DMS53 (cell line): ENCODE measurements around the gene GBX1.

Experiments
- DNase-seq: peaks from one replicate; lab custom pipeline; 2025; lab: John Stamatoyannopoulos, UW

GBX1 gene

GRCh38 chr7:151193203-151193978 is 25.9 kb upstream of the GBX1 start:
- no peak for DNase-seq

DNA sequence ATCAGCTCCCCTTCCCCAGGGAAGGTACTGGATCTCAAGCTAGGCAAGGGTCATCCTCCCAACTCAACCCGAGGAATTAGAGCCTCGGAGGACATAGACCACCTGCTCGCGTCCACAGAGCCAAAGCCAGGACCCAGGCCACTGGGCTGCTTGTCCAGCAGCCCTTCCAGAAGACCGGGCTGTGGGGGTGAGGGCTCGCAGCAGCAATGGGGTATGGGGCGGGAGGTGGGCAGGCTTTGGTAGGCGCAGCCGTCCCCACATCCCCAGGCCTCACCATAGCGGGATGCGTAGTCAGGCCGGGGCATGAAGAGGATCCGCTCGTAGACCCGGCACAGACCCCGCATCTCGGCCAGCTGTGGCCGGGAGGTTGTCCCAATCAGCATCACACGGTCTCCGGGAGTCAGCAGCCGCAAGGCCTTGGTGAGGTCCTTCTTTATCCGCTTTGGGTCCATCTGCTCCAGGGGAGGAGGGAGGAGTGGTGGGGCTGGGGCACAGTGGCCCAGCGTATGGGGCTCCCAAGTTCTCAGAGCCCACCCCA is 24.6 kb upstream of the GBX1 start:
- DNase-seq, result no peak

- DNase-seq, result peak; percentile 39
Measured at GRCh38 chr7:151191544-151191943, 24.1 kb upstream of the GBX1 start.

- no peak for DNase-seq
Measured at GRCh38 chr7:151189038-151189437, 21.5 kb upstream of the GBX1 start.

DNA sequence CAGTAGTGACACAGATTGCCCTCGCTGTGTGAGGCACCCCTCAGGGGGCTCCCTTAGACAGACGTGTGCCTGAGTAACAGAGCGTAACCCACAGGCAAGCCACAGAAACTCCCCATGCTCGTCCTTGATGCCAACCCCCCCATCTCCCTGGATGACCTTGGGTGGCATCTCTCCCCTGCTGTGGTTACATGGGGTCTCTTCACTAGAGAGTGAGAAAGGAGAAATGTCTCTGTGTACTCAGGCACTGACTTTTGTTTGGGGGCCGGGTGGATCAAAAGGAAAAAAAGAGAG is 20.7 kb upstream of the GBX1 start:
- no peak for DNase-seq

DNA sequence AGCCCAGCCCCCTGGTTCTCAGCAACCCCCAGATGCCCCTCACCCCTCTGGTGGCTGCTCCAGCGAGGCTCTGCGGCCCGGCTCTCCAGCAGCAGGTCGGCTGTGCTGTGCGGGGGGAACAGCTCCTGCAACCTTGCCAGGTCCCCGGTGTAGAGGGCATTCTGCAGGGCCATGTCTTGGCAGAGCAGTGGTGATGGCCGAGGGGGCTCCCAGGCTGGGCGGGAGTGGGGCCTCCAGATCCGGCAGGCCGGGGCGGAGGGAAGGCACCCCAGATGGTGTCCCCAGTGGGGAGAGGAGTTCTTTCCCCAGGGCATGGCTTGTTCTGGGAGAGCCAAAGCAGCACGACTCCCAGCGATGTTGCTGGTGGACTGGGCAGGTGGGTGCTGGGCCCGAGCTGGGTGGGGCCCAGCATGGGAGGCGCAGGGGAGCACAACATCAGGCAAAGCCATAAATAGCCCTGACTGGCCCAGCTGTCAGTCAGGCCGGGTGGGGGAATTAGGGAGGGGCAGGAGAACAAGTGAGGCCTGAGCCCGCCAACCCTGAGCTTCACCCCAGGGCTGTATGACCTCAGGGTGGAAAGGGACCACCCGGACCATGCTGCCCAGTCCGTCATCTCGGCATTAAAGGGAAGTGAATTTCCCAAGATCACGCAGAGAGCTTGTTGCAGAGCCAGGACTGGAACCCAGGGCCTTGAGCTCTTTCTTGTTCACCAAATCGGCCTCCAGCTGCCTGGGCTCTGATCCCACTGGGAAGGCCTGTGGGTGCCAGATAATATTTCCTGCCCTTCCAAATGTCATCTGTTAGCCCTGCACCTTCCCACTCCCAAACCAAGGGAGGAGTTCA is 20.1 kb upstream of the GBX1 start:
- no peak for DNase-seq

DNA sequence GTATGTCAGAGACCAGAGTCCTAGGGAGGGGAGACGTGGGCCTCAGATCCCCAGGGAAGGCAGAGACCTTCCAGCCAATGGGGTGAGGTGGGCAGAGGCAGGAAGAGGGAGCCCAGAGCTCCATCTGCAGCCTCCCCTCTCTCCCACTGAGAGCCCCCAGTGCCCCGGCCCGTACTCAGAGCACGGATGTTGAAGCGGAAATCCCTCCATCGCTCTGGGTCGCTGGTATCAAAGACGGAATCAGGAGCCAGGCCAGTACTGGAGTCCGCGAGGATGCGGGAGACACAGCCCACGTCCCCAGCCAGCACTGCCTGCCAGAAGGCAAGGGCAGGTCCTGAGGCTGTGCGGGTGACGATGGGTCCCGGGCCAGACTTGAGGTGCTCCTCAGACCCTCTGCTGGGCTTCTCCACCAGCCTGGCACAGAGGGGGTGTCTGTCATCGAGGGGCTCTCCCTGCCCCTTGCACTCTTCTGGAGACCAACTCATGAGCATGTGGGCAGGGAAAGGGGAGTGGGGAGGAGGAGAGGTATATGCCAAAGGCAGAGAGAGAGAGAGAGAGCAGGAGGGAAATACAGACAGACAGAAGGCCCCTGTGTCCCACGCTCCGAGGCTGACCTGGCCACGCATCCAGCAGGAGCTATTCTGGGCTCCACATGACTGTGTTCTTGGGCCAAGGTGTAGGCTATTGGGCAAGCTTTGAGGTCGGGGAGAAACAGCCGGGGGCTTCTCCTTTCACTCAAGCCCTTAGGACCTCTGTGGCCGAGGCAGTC is 19.3 kb upstream of the GBX1 start, which contains the start of gene ASB10:
Gene ASB10 (minus strand): TSS at position 611 of the 769 bp plus-strand sequence. CDS start 120 bp downstream, at position 491.
- no peak for DNase-seq

GRCh38 chr7:151185762-151186639 is 18.5 kb upstream of the GBX1 start:
- no peak for DNase-seq

- no peak for DNase-seq
Measured at GRCh38 chr7:151181011-151181431, 13.5 kb upstream of the GBX1 start.

- DNase-seq, result no peak
Measured at GRCh38 chr7:151179946-151180345, 12.5 kb upstream of the GBX1 start.

- no peak for DNase-seq
Measured at GRCh38 chr7:151179287-151179860, 11.9 kb upstream of the GBX1 start.

DNA sequence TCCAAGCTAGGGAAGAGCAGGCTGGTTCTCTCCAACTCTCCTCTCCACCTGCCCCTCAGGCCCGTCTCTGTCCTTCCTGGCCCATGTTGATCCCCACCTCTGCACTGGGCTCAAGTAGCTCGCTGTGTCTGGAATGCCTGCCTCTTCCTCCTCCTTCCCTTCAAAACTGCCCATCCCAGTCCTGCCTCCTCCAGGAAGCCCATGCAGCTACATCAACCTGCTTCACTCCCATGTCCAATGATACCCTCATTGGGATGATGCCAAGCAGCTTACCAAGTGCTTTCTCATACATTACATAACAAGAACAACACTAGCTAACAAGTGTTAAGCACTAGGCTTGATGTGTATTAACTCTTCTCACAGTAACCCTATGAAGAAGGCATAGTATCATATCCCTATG is 11.3 kb upstream of the GBX1 start:
- no peak for DNase-seq

- no peak for DNase-seq
Measured at GRCh38 chr7:151178236-151178635, 10.7 kb upstream of the GBX1 start.

GRCh38 chr7:151177310-151177709 is 9.8 kb upstream of the GBX1 start:
- DNase-seq, result no peak

DNA sequence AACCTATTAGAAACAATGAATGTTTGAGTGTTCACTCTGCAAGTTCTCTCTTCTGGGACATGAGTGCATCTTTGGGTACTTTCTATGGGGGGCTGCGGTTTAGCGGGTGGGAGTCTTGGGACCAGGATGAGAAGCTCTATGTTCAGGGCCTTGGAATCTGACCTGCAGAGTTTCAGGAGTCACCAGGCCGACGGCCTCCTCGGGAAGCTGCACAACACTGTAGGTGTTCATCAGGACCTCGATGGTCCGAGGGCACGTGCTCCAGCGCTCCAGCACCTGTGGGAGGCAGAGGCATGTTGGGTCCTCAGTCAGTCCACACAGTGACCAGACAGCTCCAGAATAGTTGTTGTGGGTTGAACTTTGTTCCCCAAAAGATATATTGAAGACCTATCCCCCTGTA is 8.9 kb upstream of the GBX1 start:
- DNase-seq, result no peak

GRCh38 chr7:151175793-151176311 is 8.4 kb upstream of the GBX1 start:
- peak; percentile 84 for DNase-seq

GRCh38 chr7:151175047-151175792 is 7.7 kb upstream of the GBX1 start:
- no peak for DNase-seq

DNA sequence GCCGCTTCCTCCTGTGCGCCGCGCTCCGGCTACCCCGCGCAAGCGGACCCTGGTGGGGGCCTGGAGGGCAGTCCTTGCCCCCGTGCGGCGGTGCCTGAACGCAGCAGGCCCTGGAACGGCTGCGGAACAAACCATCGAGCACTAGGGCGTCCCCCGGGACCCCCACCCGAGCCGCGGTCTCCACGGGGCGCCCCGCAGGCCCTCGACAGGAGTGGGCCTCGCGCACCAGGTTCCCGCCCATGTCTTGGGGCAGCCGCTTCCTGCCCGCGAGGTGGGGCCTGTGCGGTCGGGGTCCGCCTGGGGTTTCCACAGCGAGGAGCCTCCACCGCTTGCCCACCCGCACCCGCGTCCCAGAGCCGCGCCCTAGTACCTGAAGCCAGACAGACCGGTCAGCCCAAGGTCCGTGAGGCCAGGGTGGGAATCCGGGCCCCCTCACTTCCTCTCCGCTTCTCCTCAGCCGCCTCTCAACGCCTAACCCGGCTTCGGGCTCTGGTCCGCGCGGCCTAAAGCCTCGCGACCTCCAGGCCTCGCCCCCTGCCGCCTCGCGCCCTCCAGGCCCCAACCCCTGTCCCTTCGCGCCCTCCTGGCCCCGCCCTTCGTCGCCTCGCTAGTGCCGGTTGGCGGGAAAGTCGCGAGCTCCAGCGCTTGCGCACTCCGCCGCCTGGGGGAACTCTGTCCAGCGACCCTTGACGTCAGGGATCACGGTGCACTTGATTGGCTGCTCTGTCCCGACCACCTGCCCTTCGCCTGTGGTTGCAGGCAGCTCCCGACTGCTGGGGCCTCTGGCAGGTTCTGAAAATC is 7.0 kb upstream of the GBX1 start:
- DNase-seq, result peak; percentile 84
